OCI-LY3 (cell line): Measurements from ENCODE around the gene HNRNPUL2.

Source experiments
- H2AFZ ChIP-seq: fragments of 200-600, 300-600 bp; shearing (Covaris generic); 2 replicates; pipeline ENCODE4 v1.6.0; 2014; ENCODE audit warnings: antibody characterized with exemption, low read depth, low read length
- H3K27ac ChIP-seq: fragments of 200-600, 300-600 bp; sonication (generic); 2 replicates; pipeline ENCODE4 v1.5.1; 2014; ENCODE audit warnings: mild to moderate bottlenecking, low read length, moderate library complexity, mixed read lengths
- H3K27me3 ChIP-seq: fragments of 200-600, 300-600 bp; sonication (generic); 2 replicates; pipeline ENCODE4 v1.6.1; 2014; ENCODE audit warnings: low read depth, low read length, mixed read lengths
- H3K36me3 ChIP-seq: fragments of 200-600, 300-600 bp; sonication (generic); replicated peaks from 2 replicates; pipeline ENCODE3; 2014; ENCODE audit warnings: low read depth, low read length, mixed read lengths
- H3K4me1 ChIP-seq: fragments of 300-600, 200-600 bp; sonication (generic); 2 replicates; pipeline ENCODE4 v1.6.1; 2014; ENCODE audit warnings: low read length, mixed read lengths
- H3K4me2 ChIP-seq: fragments of 200-600, 300-600 bp; sonication (generic); 2 replicates; pipeline ENCODE4 v1.6.1; 2014; ENCODE audit warnings: low read length, mixed read lengths
- H3K4me3 ChIP-seq: fragments of 300-600, 200-600 bp; sonication (generic); 2 replicates; pipeline ENCODE4 v1.5.1; 2014; ENCODE audit warnings: antibody characterized with exemption, mild to moderate bottlenecking, low read length, moderate library complexity
- H3K79me2 ChIP-seq: fragments of 300-600, 200-600 bp; shearing (Covaris generic); 2 replicates; pipeline ENCODE4 v1.6.1; 2014; ENCODE audit warnings: mild to moderate bottlenecking, low read length, mixed read lengths
- H3K9ac ChIP-seq: fragments of 300-600, 200-600 bp; shearing (Covaris generic); 2 replicates; pipeline ENCODE4 v1.6.0; 2014; ENCODE audit warnings: mild to moderate bottlenecking, low read length, moderate library complexity
- H3K9me3 ChIP-seq: fragments of 200-600, 300-600 bp; shearing (Covaris generic); 2 replicates; pipeline ENCODE4 v1.6.1; 2014; ENCODE audit warnings: low read length, mixed read lengths; ENCODE audit not compliant: insufficient read depth
- H4K20me1 ChIP-seq: fragments of 200-600, 300-600 bp; sonication (generic); 2 replicates; pipeline ENCODE4 v1.6.1; 2016; ENCODE audit warnings: low read length, mixed read lengths; ENCODE audit not compliant: insufficient read depth
- EZH2phosphoT487 ChIP-seq: fragments of 200-600 bp; shearing (Covaris generic); IDR thresholded peaks from 2 replicates; pipeline ENCODE4 v1.6.1; 2018; ENCODE audit warnings: antibody characterized with exemption, mixed run types, low read depth
- TF ChIP-seq, protein P1 (sequence below): fragments of 200-600, 300-600 bp; sonication (generic); IDR thresholded peaks from 2 replicates; pipeline ENCODE4 v1.5.1; 2014; ENCODE audit warnings: antibody characterized with exemption, low read length, low read depth

The HNRNPUL2 gene

DNA sequence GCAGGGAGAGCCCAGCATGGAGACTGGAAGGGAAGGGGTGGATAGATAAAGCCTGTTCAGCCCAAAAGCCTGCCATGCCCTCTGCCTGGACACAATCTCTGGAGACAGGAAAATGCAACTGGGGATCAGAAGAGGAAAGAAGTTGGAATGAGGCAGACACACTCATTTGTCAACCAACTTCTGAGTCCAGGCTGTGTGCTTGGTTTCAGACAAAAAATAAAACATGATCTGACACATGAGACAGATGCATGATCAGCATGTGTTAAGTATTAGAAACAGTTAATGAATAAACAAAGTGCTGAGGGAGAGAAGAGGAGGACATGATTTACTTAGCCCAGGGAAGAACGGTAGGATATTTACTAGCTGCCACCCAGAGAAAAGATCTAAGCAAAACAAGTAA lies 38.8 kb downstream of the HNRNPUL2 start:
- no peaks in the 10 kb centered on the region for H3K9me3 ChIP-seq
- no peak overlapping the region for H3K9ac ChIP-seq
- no peak overlapping the region for H3K4me2 ChIP-seq

DNA sequence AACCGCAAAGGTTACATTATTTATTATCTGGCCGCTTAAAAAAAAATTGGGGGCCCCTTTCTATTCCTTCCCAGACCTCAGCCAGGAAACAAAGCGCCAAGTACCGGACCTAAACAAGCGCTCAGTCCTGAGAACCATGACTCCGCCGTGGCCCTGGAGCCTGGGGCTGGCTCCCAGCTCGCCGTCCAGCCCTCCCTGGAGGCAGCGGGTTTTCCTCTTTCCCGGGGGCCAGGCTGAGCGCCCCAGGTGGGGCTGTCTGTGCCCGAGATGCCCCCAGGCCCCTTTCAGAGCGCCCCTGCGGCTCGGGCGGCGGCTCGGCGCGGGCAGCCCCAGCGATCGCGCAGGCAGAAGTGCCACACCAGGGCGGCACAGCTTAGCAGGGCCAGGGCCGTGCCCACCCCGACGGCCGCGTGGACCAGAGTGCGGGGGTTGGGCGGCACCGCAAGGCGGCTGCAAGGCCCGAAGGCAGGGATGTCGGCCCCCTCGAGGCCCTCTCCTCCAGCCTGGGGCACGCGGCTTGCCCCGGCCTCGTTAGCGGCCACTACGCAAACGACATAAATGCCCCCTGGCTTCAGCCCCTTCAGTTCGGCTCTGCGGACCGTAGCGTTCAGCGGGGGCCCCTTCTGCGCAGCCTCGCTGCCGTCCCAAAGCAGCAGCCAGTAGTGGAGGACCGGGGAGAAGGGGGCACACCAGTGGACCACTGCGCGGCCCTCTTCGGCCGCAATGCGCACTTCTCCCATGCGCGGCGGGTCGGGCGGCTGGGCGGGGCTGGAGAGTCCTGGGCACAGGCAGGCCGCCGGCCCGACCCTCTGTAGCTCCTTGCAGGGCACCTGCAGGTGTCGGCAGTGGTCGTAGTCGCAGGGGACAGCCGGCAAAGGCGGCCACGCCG lies 39.5 kb downstream of the HNRNPUL2 start:
- Histone ChIP-seq H3K4me3 (no peak overlapping the region), H3K36me3 (peaks cover 18% of the 10 kb centered on the region), H2AFZ (no peak overlapping the region), H3K9ac (no peak overlapping the region), H3K27me3 (no peaks in the 10 kb centered on the region), H4K20me1 (no peaks in the 10 kb centered on the region), H3K79me2 (no peaks in the 10 kb centered on the region), H3K4me1 (no peaks in the 10 kb centered on the region), H3K27ac (no peak overlapping the region), H3K4me2 (no peak overlapping the region), H3K9me3 (no peaks in the 10 kb centered on the region)
- no peak for TF ChIP-seq EZH2phosphoT487
- TF ChIP-seq, protein P1, sequence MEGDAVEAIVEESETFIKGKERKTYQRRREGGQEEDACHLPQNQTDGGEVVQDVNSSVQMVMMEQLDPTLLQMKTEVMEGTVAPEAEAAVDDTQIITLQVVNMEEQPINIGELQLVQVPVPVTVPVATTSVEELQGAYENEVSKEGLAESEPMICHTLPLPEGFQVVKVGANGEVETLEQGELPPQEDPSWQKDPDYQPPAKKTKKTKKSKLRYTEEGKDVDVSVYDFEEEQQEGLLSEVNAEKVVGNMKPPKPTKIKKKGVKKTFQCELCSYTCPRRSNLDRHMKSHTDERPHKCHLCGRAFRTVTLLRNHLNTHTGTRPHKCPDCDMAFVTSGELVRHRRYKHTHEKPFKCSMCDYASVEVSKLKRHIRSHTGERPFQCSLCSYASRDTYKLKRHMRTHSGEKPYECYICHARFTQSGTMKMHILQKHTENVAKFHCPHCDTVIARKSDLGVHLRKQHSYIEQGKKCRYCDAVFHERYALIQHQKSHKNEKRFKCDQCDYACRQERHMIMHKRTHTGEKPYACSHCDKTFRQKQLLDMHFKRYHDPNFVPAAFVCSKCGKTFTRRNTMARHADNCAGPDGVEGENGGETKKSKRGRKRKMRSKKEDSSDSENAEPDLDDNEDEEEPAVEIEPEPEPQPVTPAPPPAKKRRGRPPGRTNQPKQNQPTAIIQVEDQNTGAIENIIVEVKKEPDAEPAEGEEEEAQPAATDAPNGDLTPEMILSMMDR, result no peak

More for the DNA sequence above, 38.8 kb downstream of the HNRNPUL2 start:
- H4K20me1 ChIP-seq, result no peaks in the 10 kb centered on the region
- H3K4me1 ChIP-seq, result no peaks in the 10 kb centered on the region
- no peaks in the 10 kb centered on the region for H3K79me2 ChIP-seq
- TF ChIP-seq EZH2phosphoT487, result no peak
- TF ChIP-seq, protein P1, result no peak
- H3K4me3 ChIP-seq, result no peak overlapping the region
- H3K27me3 ChIP-seq, result no peaks in the 10 kb centered on the region
- H2AFZ ChIP-seq, result no peak overlapping the region
- H3K36me3 ChIP-seq, result peaks cover 23% of the 10 kb centered on the region
- no peak overlapping the region for H3K27ac ChIP-seq

DNA sequence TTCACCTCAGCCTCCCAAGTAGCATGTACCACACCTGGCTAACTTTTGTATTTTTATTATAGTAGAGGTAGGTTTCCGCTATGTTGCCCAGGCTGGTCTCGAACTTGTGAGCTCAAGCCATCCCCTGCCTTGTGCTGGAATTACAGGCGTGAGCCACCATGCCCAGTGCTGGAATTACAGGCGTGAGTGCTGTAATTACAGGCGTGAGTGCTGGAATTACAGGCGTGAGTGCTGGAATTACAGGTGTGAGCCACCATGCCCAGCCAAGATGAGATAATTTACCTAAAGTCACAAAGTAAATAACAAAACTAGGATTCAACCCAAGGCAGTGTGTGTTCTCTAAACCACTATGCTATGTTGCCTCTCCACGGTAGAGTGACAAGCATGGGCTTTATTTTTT lies 44.7 kb downstream of the HNRNPUL2 start:
- H3K27ac ChIP-seq, result no peak overlapping the region
- H3K36me3 ChIP-seq, result peaks cover 1% of the 10 kb centered on the region
- TF ChIP-seq, protein P1, result no peak
- TF ChIP-seq EZH2phosphoT487, result no peak
- H3K79me2 ChIP-seq, result peaks cover 14% of the 10 kb centered on the region
- no peaks in the 10 kb centered on the region for H3K9me3 ChIP-seq
- no peaks in the 10 kb centered on the region for H4K20me1 ChIP-seq
- no peak overlapping the region for H3K4me3 ChIP-seq
- H3K4me2 ChIP-seq, result no peak overlapping the region
- H3K9ac ChIP-seq, result no peak overlapping the region
- no peaks in the 10 kb centered on the region for H3K27me3 ChIP-seq
- peaks cover 19% of the 10 kb centered on the region for H3K4me1 ChIP-seq
- no peak overlapping the region for H2AFZ ChIP-seq

DNA sequence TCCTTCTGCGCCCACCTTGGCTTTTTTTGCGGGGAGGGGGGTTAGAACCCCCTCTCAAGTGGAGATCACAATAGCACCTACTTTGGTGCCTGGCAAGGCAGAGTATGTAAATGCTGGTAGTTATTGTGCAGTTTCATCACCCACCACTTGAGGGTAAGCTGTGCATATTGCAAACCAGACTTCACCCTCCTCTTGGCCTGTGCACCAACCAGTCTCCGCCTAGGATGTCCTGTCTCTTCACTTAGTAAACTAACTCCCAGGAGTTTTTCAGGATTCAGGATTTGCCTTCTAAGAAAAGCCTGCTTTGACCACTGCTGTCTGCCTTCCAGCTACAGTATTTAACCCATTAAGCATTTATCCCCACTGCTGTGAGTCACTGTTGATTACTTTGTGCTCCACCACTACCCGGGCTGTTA lies 46.4 kb downstream of the HNRNPUL2 start:
- peaks cover 15% of the 10 kb centered on the region for H3K36me3 ChIP-seq
- no peaks in the 10 kb centered on the region for H3K27me3 ChIP-seq
- peak overlapping the region; percentile 44 for H3K27ac ChIP-seq
- H2AFZ ChIP-seq, result peak overlapping the region; percentile 95
- H4K20me1 ChIP-seq, result no peaks in the 10 kb centered on the region
- peaks cover 28% of the 10 kb centered on the region for H3K79me2 ChIP-seq
- peak overlapping the region; percentile 48 for H3K4me2 ChIP-seq
- H3K9me3 ChIP-seq, result no peaks in the 10 kb centered on the region
- peak overlapping the region; percentile 56 for H3K4me3 ChIP-seq
- H3K9ac ChIP-seq, result peak overlapping the region; percentile 31; the same call in 1 of the 2 replicates
- H3K4me1 ChIP-seq, result peaks cover 19% of the 10 kb centered on the region
- TF ChIP-seq EZH2phosphoT487, result no peak
- TF ChIP-seq, protein P1, result peak; percentile 72
